HepG2 (cell line): ENCODE results near the gene NACAD. TPM values are rescaled to one million over a fixed set of nuclear protein-coding genes. Genes with fewer than 3 reads are reported as not detected.

Experiments used
- E2F2 ChIP-seq: sonication (generic); formaldehyde crosslinking; IDR thresholded peaks from 2 replicates; pipeline ENCODE4 v1.4.0; 2020; ENCODE audit warnings: missing genetic modification reagents, borderline replicate concordance
- GABPA ChIP-seq, 2 experiments: IDR thresholded peaks; 2 replicates each; pipeline ENCODE4 v1.6.1; 2011 to 2016; ENCODE audit warnings: low read depth in 2 of 2, low read length in 1 of 2, missing biosample characterization in 1 of 2, missing genetic modification characterization in 1 of 2
- HDAC1 ChIP-seq: sonication (generic); formaldehyde crosslinking; IDR thresholded peaks from 2 replicates; pipeline ENCODE4 v1.5.1; 2020; ENCODE audit warnings: mild to moderate bottlenecking, missing genetic modification reagents
- KAT7 ChIP-seq: IDR thresholded peaks from 2 replicates; pipeline ENCODE4 v1.6.1; 2018; ENCODE audit warnings: borderline replicate concordance, missing compliant biosample characterization
- NFRKB ChIP-seq: fragments of 450-650 bp; IDR thresholded peaks from 2 replicates; pipeline ENCODE4 v1.6.1; 2017
- PATZ1 ChIP-seq: sonication (generic); formaldehyde crosslinking; IDR thresholded peaks from 2 replicates; pipeline ENCODE4 v1.4.0; 2020; ENCODE audit warnings: missing genetic modification reagents
- PHB2 ChIP-seq: fragments of 450-650 bp; IDR thresholded peaks from 2 replicates; pipeline ENCODE4 v1.6.1; 2018; ENCODE audit not compliant: partially characterized antibody
- SYNCRIP ChIP-seq: fragments of 200-400 bp; formaldehyde crosslinking; IDR thresholded peaks from 2 replicates; pipeline ENCODE4 v1.6.1; 2018; ENCODE audit warnings: mild to moderate bottlenecking, low read depth, low read length; ENCODE audit not compliant: insufficient read depth
- TAF15 ChIP-seq: fragments of 200-400 bp; formaldehyde crosslinking; IDR thresholded peaks from one replicate; pipeline ENCODE4 v1.6.1; 2018; ENCODE audit warnings: mild to moderate bottlenecking, low read depth, low read length; ENCODE audit not compliant: poor library complexity, severe bottlenecking
- ZBTB14 ChIP-seq: sonication (generic); formaldehyde crosslinking; IDR thresholded peaks from 2 replicates; pipeline ENCODE4 v1.4.0; 2020; ENCODE audit warnings: missing genetic modification reagents
- ZBTB20 ChIP-seq: sonication (generic); formaldehyde crosslinking; IDR thresholded peaks from 2 replicates; pipeline ENCODE4 v1.8.1; 2023; ENCODE audit warnings: missing genetic modification reagents, low read depth, mild to moderate bottlenecking, borderline replicate concordance
- ZNF256 ChIP-seq: sonication (generic); formaldehyde crosslinking; conservative IDR thresholded peaks from 2 replicates; pipeline ENCODE4 v1.4.0; 2020; ENCODE audit warnings: missing genetic modification reagents
- ZNF260 ChIP-seq: sonication (generic); formaldehyde crosslinking; IDR thresholded peaks from 2 replicates; pipeline ENCODE4 v1.4.0; 2020; ENCODE audit warnings: missing genetic modification reagents, low read depth, mild to moderate bottlenecking, borderline replicate concordance
- ZNF337 ChIP-seq: sonication (generic); formaldehyde crosslinking; IDR thresholded peaks from 2 replicates; pipeline ENCODE4 v1.5.1; 2020; ENCODE audit warnings: missing genetic modification reagents, low read depth, mild to moderate bottlenecking, borderline replicate concordance
- ZNF556 ChIP-seq: sonication (generic); formaldehyde crosslinking; IDR thresholded peaks from 2 replicates; pipeline ENCODE4 v1.4.0; 2020; ENCODE audit warnings: mild to moderate bottlenecking, missing genetic modification reagents, borderline replicate concordance
- ZNF674 ChIP-seq: sonication (generic); formaldehyde crosslinking; IDR thresholded peaks from 2 replicates; pipeline ENCODE4 v1.5.0; 2020; ENCODE audit warnings: low read depth, mild to moderate bottlenecking, missing genetic modification reagents
- ZNF780A ChIP-seq: sonication (generic); formaldehyde crosslinking; IDR thresholded peaks from 2 replicates; pipeline ENCODE4 v1.8.0; 2022; ENCODE audit warnings: mild to moderate bottlenecking, missing genetic modification reagents, moderate library complexity
- ZNF83 ChIP-seq: sonication (generic); formaldehyde crosslinking; IDR thresholded peaks from 2 replicates; pipeline ENCODE4 v1.4.0; 2020; ENCODE audit warnings: missing genetic modification reagents, mild to moderate bottlenecking, borderline replicate concordance
- ZSCAN31 ChIP-seq: sonication (generic); formaldehyde crosslinking; IDR thresholded peaks from 2 replicates; pipeline ENCODE4 v1.5.0; 2020; ENCODE audit warnings: low read depth, mild to moderate bottlenecking, missing genetic modification reagents
- ZSCAN5A ChIP-seq: sonication (generic); formaldehyde crosslinking; IDR thresholded peaks from 2 replicates; pipeline ENCODE4 v1.8.0; 2022; ENCODE audit warnings: mild to moderate bottlenecking, missing genetic modification reagents, borderline replicate concordance
- ZSCAN9 ChIP-seq: IDR thresholded peaks from 2 replicates; pipeline ENCODE4 v1.6.1; 2016; ENCODE audit warnings: borderline replicate concordance
- polyA plus RNA-seq, 8 experiments: library from polyadenylated mRNA; depleted of rRNA in 3 of 8; stranded (reverse) in 7 of 8; unstranded in 1 of 8; fragments of >200 nt; fragmentation: Illumina TruSeq in 4 of 8; extraction: Trizol in 4 of 8; gene quantifications; 2 replicates each; pipeline versions ENCODE4 v1.2.1 to v1.2.3, GENCODE V29; 2011 to 2016; ENCODE audit warnings: low read depth in 4 of 8, missing spikeins in 1 of 8, mixed read lengths in 1 of 8; ENCODE audit not compliant: insufficient read depth in 1 of 8
- total RNA-seq, 5 experiments: library from RNA; depleted of rRNA; stranded (reverse); fragments of >200 nt; fragmentation: Illumina TruSeq; extraction: Trizol; gene quantifications; 2 replicates each; pipeline ENCODE4 v1.2.3, GENCODE V29; 2016; ENCODE audit warnings: low read depth in 1 of 5

The NACAD gene
- total and polyA plus RNA-seq, 2 of the 13 experiments (the other 11 are each of a cell fraction or from before 2014, with no cell fraction given), result 0.04 TPM; not detected in 1

- TF ChIP-seq PATZ1 (CRISPR knock-in tag) (peak; percentile 38), SYNCRIP (no peak), NFRKB (no peak), ZBTB14 (CRISPR knock-in tag) (peak; percentile 72), KAT7 (CRISPR knock-in tag) (peak; percentile 88; the same call in 1 of the 2 replicates), HDAC1 (CRISPR knock-in tag) (peak; percentile 98), ZNF83 (0 out of 2 replicates have a peak, but pooled peaks have one; percentile 84), TAF15 (no peak), E2F2 (CRISPR knock-in tag) (peak; percentile 89; the same call in 1 of the 2 replicates), ZBTB20 (CRISPR knock-in tag) (peak; percentile 79; the same call in 1 of the 2 replicates), ZNF674 (CRISPR knock-in tag) (0 out of 2 replicates have a peak, but pooled peaks have one; percentile 66), ZSCAN31 (CRISPR knock-in tag) (peak; percentile 96), ZSCAN5A (CRISPR knock-in tag) (peak; percentile 39; the same call in 1 of the 2 replicates), ZNF556 (peak; percentile 98), ZNF337 (CRISPR knock-in tag) (no peak; the same call in 1 of the 2 replicates), GABPA (IDR thresholded peaks at IDR 0.05; ENCODE audit: low read depth, low read length) (peak; percentile 87), GABPA (CRISPR knock-in tag; IDR thresholded peaks at IDR 0.05; ENCODE audit: low read depth) (peak; percentile 99), ZSCAN9 (CRISPR knock-in tag) (no peak; the same call in none of the 2 replicates), ZNF780A (CRISPR knock-in tag) (peak; percentile 77; the same call in 1 of the 2 replicates), PHB2 (no peak), ZNF256 (0 out of 2 replicates have a peak, but pooled peaks have one; percentile 84), ZNF260 (no peak)
Observed at GRCh38 chr7:45111298-45112223, 22.8 kb upstream of the NACAD start, which contains the start of gene TBRG4 (continued).
